BJ (cell line): ENCODE data around the gene SART1. TPM values are rescaled to one million over a fixed set of nuclear protein-coding genes. Genes with fewer than 3 reads are reported as not detected.

Source experiments
- CTCF ChIA-PET: fragments of 350-600 bp; formaldehyde crosslinking; extraction: SDS; loops from one replicate; lab custom pipeline; 2021; ENCODE audit warnings: antibody characterized with exemption, inconsistent platforms; lab: Yijun Ruan, JAX
- POLR2A ChIA-PET: fragments of 300-600 bp; sonication (Branson Sonifier 250); formaldehyde crosslinking; extraction: SDS; loops from one replicate; lab custom pipeline; 2021; ENCODE audit warnings: antibody characterized with exemption; lab: Charles Lee
- DNase-seq: peaks from one replicate; pipeline ENCODE4 v3.0.0-alpha.2; 2011; ENCODE audit warnings: low read depth
- H3K27me3 ChIP-seq: 2 replicates; pipeline ENCODE4 v1.6.0; 2011; ENCODE audit warnings: low read length; ENCODE audit not compliant: control insufficient read depth, insufficient read depth
- H3K36me3 ChIP-seq: 2 replicates; pipeline ENCODE4 v1.5.1; 2011; ENCODE audit warnings: low read length; ENCODE audit not compliant: control insufficient read depth, insufficient read depth
- H3K4me3 ChIP-seq: 2 replicates; pipeline ENCODE4 v1.5.1; 2011; ENCODE audit warnings: low read depth, mild to moderate bottlenecking, control low read depth, low read length
- CTCF ChIP-seq: IDR thresholded peaks from 2 replicates; pipeline ENCODE4 v1.5.1; 2011; ENCODE audit warnings: low read depth, mild to moderate bottlenecking, control low read depth, inconsistent platforms, low read length, moderate library complexity; ENCODE audit not compliant: insufficient read depth
- polyA plus RNA-seq: library from polyadenylated mRNA; depleted of rRNA; stranded (reverse); fragments of >200 nt; gene quantifications from 2 replicates; pipeline ENCODE4 v1.2.3, GENCODE V29; 2011

SART1 gene
- polyA plus RNA-seq, 1 experiment = 13.2 TPM

GRCh38 chr11:66014804-66015453, 53.4 kb downstream of the SART1 start:
- ChIA-PET CTCF (interaction anchor here (0.7 to 1.2 kb wide), 4 partner anchors 11 to 295 kb away, joined by 3 to 4 read pairs (median 3); partner anchors contain the start of genes CATSPER1 and RNASEH2C), POLR2A (no interaction called here)
- H3K36me3 ChIP-seq = no peaks in the 10 kb centered on the region
- no peaks in the 10 kb centered on the region for H3K27me3 ChIP-seq
- no peak for DNase-seq
- H3K4me3 ChIP-seq = no peak overlapping the region
- TF ChIP-seq CTCF = no peak

- TF ChIP-seq CTCF = no peak
- POLR2A ChIA-PET = no interaction called here
- no peak for DNase-seq
- no peaks in the 10 kb centered on the region for H3K27me3 ChIP-seq
- no peak overlapping the region for H3K4me3 ChIP-seq
- H3K36me3 ChIP-seq = no peaks in the 10 kb centered on the region
- CTCF ChIA-PET = interaction anchor here (0.7 to 1.2 kb wide), 4 partner anchors 11 to 295 kb away, joined by 3 to 4 read pairs (median 3); partner anchors contain the start of genes CATSPER1 and RNASEH2C
These were observed 53.9 kb downstream of the SART1 start for GRCh38 chr11:66015454-66015881.

- TF ChIP-seq CTCF = no peak
- H3K27me3 ChIP-seq = no peaks in the 10 kb centered on the region
- H3K36me3 ChIP-seq = no peaks in the 10 kb centered on the region
- H3K4me3 ChIP-seq = no peak overlapping the region
- DNase-seq = no peak
- ChIA-PET POLR2A (no interaction called here), CTCF (interaction anchor here (0.7 to 1.2 kb wide), 3 partner anchors 20 to 296 kb away, joined by 3 to 4 read pairs (median 3); partner anchors contain the start of gene RNASEH2C)
These were observed 54.6 kb downstream of the SART1 start for GRCh38 chr11:66015936-66016792.

- CTCF ChIA-PET = no interaction called here
- H3K4me3 ChIP-seq = no peak overlapping the region
- POLR2A ChIA-PET = no interaction called here
- no peaks in the 10 kb centered on the region for H3K27me3 ChIP-seq
- TF ChIP-seq CTCF = no peak
- no peak for DNase-seq
- H3K36me3 ChIP-seq = no peaks in the 10 kb centered on the region
These were observed 55.3 kb downstream of the SART1 start for GRCh38 chr11:66016793-66017177.

- Histone ChIP-seq H3K27me3 (no peaks in the 10 kb centered on the region), H3K36me3 (no peaks in the 10 kb centered on the region), H3K4me3 (no peak overlapping the region)
- no peak for TF ChIP-seq CTCF
- POLR2A ChIA-PET = no interaction called here
- no peak for DNase-seq
- CTCF ChIA-PET = interaction anchor here (1.2 kb wide), 1 partner anchor 52 kb away, joined by 5 read pairs; no protein-coding TSS in a partner anchor
These were observed 55.8 kb downstream of the SART1 start for GRCh38 chr11:66017321-66017720.
